Umbilical cord (tissue), 2 donors: ENCODE results near the gene MPRIP. TPM values are rescaled to one million over a fixed set of nuclear protein-coding genes. Genes with fewer than 3 reads are reported as not detected.

ENCODE experiments used
- DNase-seq: peaks from one replicate; pipeline ENCODE4 v3.0.0-alpha.2; 2015; ENCODE audit warnings: low spot score
- total RNA-seq: library from RNA; depleted of rRNA; stranded (reverse); fragments of >200 nt; gene quantifications from one replicate; pipeline ENCODE4 v1.2.3, GENCODE V29; 2014; ENCODE audit warnings: low replicate concordance; ENCODE audit not compliant: insufficient read depth

MPRIP gene
- total RNA-seq, 1 donor from 2014 or later = 69.3 TPM

DNA sequence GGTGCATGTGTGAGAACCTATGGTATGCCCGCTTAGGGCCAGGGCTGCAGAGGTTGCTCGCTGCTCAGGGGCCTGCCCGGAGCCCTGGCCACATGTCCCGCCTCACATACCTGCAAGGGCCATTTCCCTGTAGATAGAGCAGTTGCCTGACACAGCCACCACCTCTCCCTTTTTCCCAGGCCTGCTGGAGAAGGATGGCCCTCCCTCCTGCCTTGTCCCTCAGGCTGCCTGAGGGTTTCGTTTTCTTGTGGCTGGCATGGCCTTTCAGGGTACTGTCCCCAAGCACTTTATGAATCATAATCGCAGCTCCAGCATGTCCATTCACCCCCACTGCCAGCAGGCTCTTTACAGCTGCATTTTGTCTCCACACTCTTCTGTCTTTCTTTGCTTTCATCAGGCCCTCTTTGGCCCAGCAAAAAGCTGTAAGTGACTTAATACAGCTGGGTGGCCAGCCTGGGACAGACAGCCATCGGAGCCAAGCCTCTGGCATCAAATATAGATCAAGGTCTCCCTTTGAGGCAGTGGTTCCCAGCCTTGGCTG, 65.7 kb downstream of the MPRIP start:
- DNase-seq = peak; percentile 38

DNA sequence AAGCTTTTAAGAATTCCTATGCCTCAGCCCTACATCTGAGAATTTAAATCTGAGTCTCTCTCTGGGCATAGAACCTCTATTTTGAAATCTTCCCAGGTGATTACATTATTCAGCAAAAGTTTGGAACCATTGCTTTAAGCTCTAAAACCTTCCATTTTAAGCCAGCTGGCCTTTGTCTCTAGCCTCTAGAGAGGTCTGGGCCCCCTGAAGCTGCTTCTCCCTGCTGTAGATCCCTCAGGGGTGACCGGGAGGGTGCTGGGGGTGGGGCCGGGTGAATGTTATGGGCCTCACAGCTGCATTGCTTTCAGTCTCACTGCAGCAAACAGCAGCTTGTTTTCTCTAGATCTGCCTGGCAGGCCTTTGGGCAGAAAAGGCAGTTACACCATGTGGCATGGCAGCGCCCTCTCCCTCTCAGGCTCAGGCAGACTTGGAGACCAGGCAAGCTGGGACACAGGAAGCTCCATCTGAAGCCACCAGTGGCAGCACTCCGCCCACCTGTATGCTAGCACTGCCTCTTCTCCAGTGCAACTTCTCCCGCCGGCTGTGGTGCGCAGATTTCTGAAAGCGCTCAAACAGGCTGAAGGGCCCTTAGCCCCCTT, 66.3 kb downstream of the MPRIP start:
- DNase-seq = peak; percentile 49

DNA sequence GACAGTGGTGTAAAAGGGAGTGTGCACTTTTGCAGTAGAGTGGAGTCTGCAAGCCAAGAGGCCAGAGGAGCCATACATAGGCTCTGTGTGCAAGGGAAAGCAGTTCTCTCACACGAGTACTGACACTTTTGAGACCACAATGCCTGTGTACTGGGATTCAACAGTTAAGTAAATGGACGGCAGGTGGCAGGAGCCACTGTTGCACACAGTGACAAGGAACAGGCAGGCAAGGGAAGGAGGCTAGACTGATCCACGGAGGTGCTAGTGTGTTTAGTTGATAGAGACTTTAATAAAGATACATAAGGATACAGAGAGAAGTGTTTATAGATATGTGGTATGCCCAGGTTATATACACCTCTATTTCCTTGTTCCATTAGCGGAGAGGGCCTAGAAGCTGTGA, 67.0 kb downstream of the MPRIP start:
- no peak for DNase-seq

DNA sequence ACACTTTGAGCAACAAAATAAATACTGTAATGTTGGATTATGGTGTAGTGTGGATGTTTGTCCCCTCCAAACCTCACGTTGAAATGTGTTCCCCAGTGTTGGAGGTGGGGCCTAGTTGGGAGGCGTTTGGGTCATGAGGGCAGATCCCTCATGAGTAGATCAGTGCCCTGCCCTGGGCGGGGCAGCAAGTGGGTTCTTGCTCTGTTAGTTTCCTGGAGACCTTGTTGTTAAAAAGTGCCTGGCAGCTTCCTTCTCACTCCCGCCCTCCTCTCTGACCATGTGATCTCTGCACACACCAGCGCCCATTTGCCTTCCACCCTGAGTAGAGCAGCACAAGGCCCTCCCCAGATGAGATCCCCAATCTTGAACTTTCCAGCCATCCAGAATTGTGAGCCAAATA, 67.7 kb downstream of the MPRIP start:
- no peak for DNase-seq

DNA sequence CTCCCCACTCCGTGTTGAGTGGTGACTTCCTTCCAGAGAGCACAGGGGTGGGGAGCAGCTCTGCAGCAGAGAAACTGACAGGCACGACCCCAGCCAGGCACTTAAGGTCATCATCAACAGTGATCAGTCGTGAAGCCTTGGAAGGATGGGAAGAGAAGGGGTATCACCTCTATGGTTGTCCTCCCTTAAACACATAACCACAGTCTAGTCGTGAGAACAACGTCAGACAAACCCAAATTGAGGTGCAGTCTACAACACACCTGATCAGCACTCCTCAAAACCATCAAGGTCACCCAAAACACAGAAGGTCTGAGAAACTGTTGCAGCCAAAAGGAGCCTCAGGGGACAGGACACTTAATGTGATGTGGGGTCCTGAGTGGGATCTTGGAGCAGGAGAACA, 68.3 kb downstream of the MPRIP start:
- no peak for DNase-seq

DNA sequence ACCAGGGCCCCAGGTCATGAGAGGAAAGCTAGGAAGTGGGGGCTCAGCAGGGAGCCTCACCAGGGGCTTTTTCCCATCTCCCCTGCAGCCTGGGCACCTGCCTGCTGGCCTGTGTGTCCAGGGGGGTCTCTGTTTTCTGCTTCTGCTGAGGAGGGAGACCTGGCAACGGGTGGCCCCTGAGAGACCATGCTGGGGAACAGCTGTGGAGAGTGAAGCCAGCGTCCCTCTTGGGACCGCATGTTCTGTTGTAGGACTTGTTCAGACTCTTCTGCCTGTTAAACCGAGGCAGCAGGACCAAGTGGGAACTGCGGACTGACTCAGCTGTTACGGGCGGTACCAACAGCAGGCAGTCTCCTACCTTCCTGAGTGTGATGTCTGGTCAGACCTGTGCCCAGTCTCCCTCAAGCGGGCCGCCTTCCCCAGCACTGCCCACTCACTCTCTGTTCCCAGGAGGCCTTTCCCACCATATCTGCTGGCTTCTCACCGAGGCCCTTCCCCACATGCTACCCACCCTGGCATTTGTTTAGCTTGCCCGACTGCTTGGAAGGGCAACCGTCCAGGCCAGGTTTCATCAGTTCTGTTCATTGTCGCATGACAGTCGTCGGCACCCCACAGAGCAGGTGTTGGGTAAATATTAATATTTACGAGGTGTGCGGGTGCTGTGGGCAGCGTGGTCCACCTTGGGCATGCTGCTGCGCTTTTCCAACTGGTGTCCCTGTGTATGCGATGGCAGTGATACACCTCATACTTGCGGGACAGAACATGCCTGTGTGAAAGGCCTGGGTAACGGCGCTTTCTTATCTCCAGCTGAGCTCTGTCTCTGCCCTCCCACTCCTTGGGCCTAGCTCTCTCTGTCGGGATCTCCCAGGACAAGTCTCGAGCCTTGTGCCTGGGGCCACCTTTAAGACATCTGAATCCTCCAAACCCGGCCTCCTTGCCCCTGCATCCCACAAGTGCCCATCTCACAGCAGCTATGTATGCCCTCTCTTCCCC, 69.4 kb downstream of the MPRIP start:
- no peak for DNase-seq

DNA sequence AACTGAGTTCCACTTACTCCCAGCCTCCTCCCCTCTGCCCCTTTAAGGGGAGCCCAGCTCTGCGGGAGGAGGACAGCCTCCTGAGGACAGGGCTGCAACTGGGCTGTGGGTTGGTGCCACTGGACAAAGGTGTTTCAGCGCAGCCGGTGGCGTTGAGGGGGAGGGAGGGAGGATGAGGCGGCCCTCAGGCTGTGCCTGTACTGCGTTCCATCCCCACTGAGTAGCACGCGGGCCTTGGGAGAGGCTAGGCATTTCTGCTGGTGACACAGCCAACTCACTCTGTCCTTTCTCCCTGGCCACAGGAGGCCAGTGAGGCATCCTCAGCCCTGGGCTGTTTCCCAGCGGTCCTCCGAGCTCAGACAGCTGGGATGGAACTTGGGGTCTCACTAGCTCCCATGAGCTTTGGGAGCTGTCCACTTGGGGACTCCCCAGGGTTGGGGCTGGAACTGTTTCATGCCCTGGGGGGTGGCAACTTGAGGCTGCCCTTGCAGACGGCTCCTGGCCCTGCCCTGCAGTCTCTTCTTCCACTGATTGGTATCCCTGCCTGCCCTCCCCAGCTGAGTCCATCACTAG, 70.5 kb downstream of the MPRIP start:
- no peak for DNase-seq

DNA sequence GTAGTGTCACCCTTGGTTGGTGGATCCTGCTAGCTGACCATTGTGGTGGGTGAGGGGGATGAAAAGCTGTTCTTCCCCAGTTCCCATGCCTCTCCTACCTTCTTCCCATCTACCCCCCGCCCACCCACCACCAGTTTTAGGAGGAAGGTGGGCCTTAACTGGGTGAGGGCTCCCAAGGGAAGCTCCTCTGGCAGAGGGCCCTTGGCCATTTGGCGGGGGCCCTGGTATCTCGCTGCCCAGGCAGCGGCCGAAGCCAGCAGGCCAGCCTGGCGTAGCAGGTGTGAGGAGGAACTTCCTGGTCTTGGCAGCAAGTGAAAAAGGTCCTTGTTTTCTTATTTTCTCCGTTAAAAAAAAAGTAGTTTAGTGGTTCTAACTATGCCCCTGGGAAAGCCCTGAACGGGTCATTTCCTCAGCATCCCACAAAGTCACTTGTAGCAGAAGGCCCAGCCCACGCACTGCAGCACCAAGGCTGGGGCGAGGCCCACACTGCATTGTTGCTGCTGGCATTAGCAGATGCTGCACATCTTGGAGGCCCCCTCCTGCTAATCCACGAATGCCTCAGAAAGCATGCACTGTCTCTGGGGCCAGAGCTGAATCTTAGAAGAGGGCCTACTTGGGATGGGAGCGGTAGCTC, 72.5 kb downstream of the MPRIP start:
- no peak for DNase-seq

DNA sequence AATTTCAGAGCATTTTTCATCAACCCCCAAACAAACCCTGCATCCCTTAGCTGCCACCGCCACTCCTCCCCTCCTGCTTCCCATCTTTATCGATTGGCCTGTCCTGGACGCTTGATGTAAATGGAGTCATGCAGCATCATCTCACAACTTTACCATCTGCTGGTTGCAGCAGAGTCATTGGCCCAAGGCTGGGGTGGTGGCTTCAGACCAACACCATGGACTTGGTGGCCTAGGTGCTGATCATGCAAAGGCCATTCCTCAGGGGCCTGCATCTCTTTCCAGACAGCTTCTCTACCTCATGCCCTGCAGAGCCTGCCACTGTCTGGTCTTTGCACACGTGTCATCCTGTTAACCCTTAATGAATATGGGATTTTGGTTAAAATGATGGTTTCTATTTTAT, 73.4 kb downstream of the MPRIP start:
- no peak for DNase-seq

DNA sequence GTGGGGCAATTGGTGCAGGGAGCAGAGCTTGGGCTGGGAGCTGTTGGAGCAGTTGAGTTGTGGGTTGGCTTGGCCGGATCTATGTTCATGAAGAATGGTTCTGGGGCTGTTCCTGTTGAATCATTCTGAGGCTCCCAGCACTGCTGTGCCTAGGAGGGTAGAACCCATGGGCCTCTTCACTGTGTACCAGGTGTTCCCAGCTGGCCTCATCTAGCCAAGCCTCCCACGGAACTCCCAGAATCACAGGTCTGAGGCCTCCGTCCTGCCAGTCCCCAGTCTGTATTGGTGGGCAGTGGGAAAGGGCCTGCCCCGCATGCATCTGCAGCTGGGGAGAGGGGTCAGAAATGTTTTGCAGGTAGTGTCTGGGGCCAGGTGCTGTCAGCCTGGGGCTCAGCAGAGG, 74.1 kb downstream of the MPRIP start:
- DNase-seq = no peak

DNA sequence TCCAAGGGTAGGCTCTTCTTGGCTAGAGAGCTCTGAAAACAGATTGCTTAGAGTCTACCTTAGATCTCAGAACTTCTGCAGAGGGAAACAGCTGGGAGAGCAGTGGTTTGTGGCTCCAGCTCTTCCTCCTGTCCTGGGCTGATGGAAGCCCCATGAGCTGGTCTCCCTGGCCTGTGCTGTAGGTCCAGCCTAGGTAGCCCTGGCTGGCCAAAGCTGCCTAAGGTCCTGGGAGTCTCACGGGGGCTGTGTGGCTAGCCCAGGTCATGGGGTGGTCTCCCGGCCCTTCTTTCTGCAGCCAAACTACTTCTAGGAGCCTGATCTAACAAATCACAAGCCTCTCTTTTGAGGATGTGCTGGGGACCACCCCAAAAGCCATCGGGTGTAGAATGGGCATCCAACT, 75.7 kb downstream of the MPRIP start:
- no peak for DNase-seq

DNA sequence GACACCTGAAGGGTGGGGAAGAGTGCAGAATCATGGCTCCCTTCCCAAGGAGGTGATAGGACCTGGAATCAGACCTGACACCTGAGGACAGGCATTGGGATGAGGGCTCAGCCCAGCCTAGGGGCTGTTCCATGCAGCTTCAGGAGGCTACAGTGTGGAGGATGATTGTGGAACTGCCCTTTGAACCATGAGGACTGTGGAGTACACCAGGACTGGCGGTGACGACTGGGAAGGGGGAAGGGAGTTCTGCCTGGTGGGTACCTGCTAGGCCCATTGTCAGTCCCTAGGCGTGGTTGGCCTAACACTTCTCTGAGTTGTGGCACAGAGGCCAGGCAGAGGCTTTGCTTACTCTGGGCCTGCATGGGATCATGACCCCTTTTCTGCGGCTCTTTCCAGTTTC, 76.1 kb downstream of the MPRIP start:
- no peak for DNase-seq

DNA sequence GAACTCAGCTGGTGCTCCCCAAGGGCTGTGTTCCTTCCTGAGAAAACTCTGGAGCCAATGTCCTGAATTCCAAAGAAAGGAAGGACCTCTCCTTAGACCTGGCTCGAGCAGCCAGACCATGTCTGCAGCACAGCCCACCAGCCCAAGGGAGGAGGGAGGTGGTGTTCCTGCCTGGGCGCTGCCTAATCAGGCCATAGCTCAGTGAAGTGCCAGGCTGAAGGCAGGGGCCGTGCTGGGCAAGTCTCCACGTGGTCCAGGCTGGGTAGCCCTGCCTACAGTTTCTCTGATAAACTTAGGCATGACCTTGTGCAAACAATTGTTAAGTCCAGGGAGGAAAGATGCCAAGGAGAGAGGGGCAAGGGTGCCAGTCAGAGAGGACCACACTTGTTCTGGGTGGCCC, 76.8 kb downstream of the MPRIP start:
- DNase-seq = no peak

DNA sequence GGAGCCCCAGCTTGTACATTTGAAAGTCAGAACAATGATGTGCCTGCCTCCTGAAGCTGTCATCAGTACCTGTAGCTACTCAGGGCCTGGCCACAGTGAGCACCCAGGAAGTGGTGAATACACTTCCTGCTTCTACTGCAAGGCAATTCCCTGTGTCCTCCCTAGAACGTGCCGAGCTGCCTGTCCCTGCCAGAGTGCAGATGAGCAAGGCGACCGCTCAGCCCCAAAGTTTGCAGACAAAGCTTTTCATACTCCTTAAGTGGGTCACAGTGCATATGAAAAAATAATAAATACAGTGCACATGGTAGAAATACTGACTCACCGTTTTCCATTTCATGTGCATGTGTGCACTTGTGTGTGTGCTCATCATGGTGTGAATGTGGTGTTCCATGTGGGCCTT, 77.3 kb downstream of the MPRIP start:
- peak; percentile 26 for DNase-seq

DNA sequence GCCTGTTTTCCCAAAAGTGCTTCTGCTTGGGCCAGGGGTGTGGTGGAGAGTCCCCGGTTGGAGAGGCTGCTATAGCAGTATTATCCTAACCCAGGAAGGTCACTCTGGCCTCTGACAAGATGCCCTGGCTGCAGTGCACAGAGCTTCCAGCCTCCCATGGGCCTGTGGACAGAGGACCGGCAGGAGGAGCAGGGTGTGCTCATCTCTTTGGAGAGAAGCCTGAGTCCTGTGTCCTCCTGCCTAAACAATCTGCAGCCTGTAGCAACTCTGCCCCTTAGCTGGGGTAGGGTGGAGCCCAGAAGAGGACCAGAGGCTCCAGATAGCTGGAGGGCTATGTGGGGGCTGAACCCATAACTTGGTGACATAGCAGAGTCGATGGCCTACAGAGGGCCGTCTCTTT, 78.0 kb downstream of the MPRIP start:
- peak; percentile 30 for DNase-seq

DNA sequence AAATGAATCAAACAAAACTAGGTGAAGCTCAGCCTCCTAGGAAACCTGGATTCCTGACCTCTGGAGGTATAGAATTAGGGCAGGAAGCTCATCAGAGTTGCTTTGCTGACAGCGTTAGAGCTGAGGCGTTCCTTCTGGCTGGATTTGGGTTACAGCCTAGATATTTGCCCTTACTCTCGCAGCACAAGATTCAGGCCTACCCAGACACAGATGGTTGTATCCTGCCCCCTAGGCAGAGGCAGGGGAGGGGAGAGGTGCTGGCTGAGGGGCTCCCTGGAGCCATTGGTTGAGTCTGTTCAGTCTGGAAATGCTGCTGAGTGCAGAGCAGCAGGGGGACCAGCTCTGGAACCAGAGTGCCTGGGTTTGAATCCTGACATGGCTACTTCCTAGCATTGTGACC, 78.4 kb downstream of the MPRIP start:
- DNase-seq = peak; percentile 65

DNA sequence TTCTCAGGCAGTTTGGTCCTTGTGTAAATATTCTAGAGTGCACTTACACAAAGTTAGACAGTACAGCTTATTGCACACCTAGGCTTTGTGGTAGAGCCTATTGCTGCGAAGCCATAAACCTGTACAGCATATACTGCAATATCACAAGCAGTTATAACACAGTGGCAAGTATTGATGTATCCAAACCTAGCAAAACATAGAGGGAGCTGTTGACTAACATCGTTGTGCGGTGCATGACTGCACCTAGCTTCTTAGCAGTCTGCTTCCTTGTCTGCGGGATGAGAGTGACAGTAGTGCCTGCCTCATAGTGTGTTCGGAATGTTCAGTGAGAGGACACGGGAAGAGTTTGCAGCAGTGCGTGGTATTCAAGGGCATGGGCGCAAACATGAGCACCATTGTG, 78.9 kb downstream of the MPRIP start:
- no peak for DNase-seq

DNA sequence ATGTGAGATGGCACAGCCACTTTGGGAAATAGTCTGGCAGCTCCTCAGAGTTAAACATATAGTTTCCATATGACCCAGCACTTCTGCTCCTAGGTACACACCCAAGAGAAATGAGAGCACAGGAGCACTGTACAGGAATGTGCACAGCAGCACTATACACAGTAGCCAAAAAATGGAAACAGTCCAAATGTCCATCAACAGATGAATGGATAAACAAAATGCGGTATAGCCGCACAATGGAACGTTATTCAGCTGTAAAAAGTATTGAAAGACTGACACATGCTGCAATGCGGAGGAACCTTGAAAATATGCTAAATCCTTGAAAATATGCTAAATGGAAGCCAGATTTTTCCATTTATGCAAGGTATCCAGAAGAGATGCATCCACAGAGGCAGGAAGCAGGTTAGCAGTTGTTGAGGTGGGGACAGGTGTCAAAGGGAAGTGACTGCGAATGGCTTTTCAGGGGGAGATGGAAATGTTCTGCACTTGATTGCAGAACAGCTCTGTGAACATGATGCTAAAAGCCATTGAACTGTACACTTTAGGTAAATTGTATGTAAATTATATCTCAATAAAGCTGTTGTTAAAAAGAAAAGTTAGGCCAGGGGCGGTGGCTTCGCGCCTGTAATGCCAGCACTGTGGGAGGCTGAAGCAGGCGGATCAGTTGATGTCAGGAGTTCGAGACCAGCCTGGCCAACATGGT, 80.7 kb downstream of the MPRIP start:
- DNase-seq = no peak

DNA sequence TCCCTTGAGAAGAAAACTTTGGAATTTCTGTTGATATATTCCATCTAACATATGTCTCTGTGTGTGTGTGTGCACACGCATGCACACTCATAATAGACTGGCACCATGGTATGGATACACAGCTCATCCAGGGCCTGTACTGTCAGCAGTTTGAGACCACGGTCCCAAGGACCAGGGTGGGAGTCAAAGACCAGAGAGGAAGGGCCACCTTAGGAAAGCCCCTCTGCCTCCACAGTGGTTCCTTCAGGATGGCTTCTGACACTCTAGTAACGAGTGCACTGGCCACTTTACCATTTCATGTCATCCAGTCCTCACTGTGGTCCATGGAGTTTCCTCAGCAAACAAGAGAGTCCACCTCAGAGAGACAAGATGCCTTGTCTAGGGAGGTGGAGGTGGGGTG, 82.1 kb downstream of the MPRIP start:
- DNase-seq = no peak

DNA sequence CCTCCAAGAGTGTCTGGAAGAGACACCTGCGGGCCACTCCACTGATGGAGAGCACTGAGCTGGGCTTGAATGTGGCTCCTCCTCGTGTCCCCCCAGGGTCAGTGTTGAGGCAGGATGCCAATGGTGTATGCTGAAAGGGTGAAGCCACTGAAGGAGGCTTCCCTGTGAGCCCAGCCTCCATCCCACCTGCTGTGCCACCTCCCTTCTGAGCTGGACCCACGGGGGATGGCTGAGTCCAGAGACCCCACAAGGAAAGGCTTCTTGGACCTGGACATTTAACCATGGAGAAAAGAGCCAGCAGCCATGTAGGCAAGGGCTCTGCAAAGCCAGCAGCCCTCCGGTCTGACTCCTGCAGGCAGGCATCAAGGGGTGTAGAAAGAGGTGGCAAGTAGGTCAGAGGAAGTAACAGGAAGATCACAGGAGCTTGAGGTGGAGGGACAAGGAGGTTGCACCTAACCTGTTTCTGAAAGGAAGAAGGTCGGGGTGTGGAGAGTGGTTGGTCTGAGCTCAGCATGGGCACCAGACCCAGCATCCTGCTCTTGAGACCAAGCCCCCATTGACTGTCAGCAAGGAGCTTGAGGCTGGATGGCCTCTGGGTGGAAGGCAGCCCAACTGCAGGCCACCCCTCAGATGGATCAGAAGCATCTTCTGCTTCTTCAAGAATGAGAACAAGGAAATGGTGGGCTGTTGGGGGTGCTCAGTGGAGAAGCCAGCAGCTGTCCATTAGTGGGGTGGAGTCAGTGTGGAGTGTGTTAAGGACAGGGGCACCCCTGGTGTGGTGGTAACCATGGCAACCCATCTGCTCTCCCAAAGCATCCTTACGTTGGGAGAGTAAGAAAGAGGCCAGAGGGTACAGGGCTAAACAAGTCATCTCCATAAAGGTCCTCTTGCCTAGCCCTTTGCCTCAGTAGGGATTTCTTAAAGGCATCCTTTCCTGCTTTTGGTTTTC, 83.2 kb downstream of the MPRIP start:
- DNase-seq = no peak
